K562 (cell line): ENCODE data around the gene RARG. TPM values are rescaled to one million over a fixed set of nuclear protein-coding genes. Genes with fewer than 3 reads are reported as not detected.

Source experiments
- ATAC-seq: fragments of 200-7000 bp; cut with Tn5 transposase; 3 replicates; pipeline ENCODE4 v1.9.1; 2020; ENCODE audit warnings: moderate library complexity
- BruUV-seq: library from RNA; stranded (reverse); fragments of 400-500 nt; replicated peaks from 2 replicates; lab custom pipeline; 2021; lab: Mats Ljungman, UMichigan
- CTCF ChIA-PET: fragments of 300-600 bp; formaldehyde crosslinking; extraction: SDS; loops from one replicate; lab custom pipeline; 2021; ENCODE audit warnings: low intra/inter-chr PET ratio; lab: Yijun Ruan, JAX
- POLR2A ChIA-PET: fragments of 300-600, 350-650 bp; sonication (Branson Sonifier 250); formaldehyde crosslinking; extraction: SDS; loops from one replicate; lab custom pipeline; 2021; ENCODE audit warnings: antibody characterized with exemption, inconsistent platforms; lab: Yijun Ruan, JAX
- DNase-seq, 4 experiments: peaks; one replicate each; pipeline versions ENCODE4 v3.0.0 to v3.0.0-alpha.2; 2011 to 2018; ENCODE audit warnings: low spot score in 3 of 4, mixed read lengths in 3 of 4; ENCODE audit errors: extremely low read depth in 1 of 4
- FAIRE-seq: peaks from 2 replicates; lab custom pipeline; 2011; peaks lifted over from hg19 to GRCh38; lab: Jason Lieb, UNC
- H2AFZ ChIP-seq: 2 replicates; pipeline ENCODE4 v1.6.0; 2011; ENCODE audit warnings: low read depth, low read length, control low read depth, inconsistent platforms
- H3K27ac ChIP-seq: fragments of 200-600 bp; 3 replicates; pipeline ENCODE4 v1.8.0; 2011; ENCODE audit warnings: low read depth, mild to moderate bottlenecking, control low read depth, inconsistent platforms, low read length, moderate library complexity, mixed read lengths; ENCODE audit errors: extremely low read depth
- H3K27me3 ChIP-seq, 2 experiments: fragments of 300-600 bp in 1 of 2; 2 replicates in 1 of 2; 3 replicates in 1 of 2; pipeline versions ENCODE4 v1.6.0 to v1.8.0; 2011; ENCODE audit warnings: inconsistent platforms in 2 of 2, low read length in 2 of 2, mild to moderate bottlenecking in 1 of 2, mixed read lengths in 1 of 2, moderate library complexity in 1 of 2; ENCODE audit not compliant: control insufficient read depth in 2 of 2, insufficient read depth in 2 of 2
- H3K36me3 ChIP-seq: fragments of 300-600 bp; 3 replicates; pipeline ENCODE4 v1.8.0; 2011; ENCODE audit warnings: mild to moderate bottlenecking, low read length, inconsistent platforms; ENCODE audit not compliant: control insufficient read depth, insufficient read depth
- H3K4me1 ChIP-seq, 2 experiments: fragments of 200-600 bp in 1 of 2; replicated peaks in 1 of 2; 2 replicates in 1 of 2; 3 replicates in 1 of 2; pipeline versions ENCODE4 v1.5.1 to v1.8.0; 2011; ENCODE audit warnings: inconsistent platforms in 2 of 2, low read length in 2 of 2, mild to moderate bottlenecking in 1 of 2, mixed read lengths in 1 of 2, moderate library complexity in 1 of 2; ENCODE audit not compliant: control insufficient read depth in 2 of 2, insufficient read depth in 2 of 2
- H3K4me2 ChIP-seq: 2 replicates; pipeline ENCODE4 v1.6.1; 2011; ENCODE audit warnings: low read length, control low read depth, inconsistent platforms, mixed read lengths; ENCODE audit not compliant: insufficient read depth
- H3K4me3 ChIP-seq: fragments of 200-600 bp; sonication (generic), shearing (Covaris generic); 2 replicates; pipeline ENCODE4 v1.5.1; 2016; ENCODE audit warnings: control low read depth, inconsistent platforms
- H3K79me2 ChIP-seq: fragments of 200-600 bp; 3 replicates; pipeline ENCODE4 v1.8.0; 2011; ENCODE audit warnings: low read length, inconsistent platforms; ENCODE audit not compliant: control insufficient read depth, insufficient read depth
- H3K9ac ChIP-seq, 2 experiments: 2 replicates each; pipeline versions ENCODE4 v1.6.0 to v1.6.1; 2011; ENCODE audit warnings: low read depth in 2 of 2, low read length in 2 of 2, control low read depth in 1 of 2, inconsistent platforms in 1 of 2, mild to moderate bottlenecking in 1 of 2, mixed read lengths in 1 of 2; ENCODE audit not compliant: insufficient read depth in 1 of 2
- H3K9me1 ChIP-seq: one replicate; pipeline ENCODE4 v1.6.0; 2011; ENCODE audit warnings: inconsistent platforms, mild to moderate bottlenecking, low read length, moderate library complexity; ENCODE audit not compliant: control insufficient read depth, insufficient read depth
- H3K9me3 ChIP-seq: replicated peaks from 2 replicates; pipeline ENCODE4 v1.5.1; 2011; ENCODE audit warnings: low read depth, low read length, inconsistent platforms; ENCODE audit not compliant: control insufficient read depth, insufficient read depth
- H4K20me1 ChIP-seq: replicated peaks from 2 replicates; pipeline ENCODE4 v1.6.1; 2011; ENCODE audit warnings: low read length, inconsistent platforms, mixed read lengths; ENCODE audit not compliant: control insufficient read depth, insufficient read depth
- KDM1A ChIP-seq, 2 experiments: fragments of 450-650 bp; IDR thresholded peaks; 2 replicates each; pipeline ENCODE4 v1.6.1; 2016; ENCODE audit warnings: mild to moderate bottlenecking in 2 of 2
- ZBTB40 ChIP-seq, 2 experiments: fragments of 450-650 bp in 1 of 2; sonication (generic) in 1 of 2; formaldehyde crosslinking in 1 of 2; IDR thresholded peaks; 2 replicates each; pipeline versions ENCODE4 v1.7.1 to v1.9.0; 2016 to 2022; ENCODE audit warnings: inconsistent platforms in 1 of 2, mild to moderate bottlenecking in 1 of 2, missing genetic modification reagents in 1 of 2
- WGBS: fragments of 100-300 bp; shearing (Covaris generic); methylation state at CpG from one replicate; pipeline ENCODE4 v1.1.6; 2016; ENCODE audit warnings: low coverage, mixed read lengths; ENCODE audit not compliant: insufficient coverage; ENCODE audit errors: missing lambda C conversion rate; 5-methylcytosine and 5-hydroxymethylcytosine counted together
- in situ Hi-C: fragments of 300-500 bp; cut with MboI; formaldehyde crosslinking; loops from 4 replicates; pipeline ENCODE4 v1.15.0; 2018; ENCODE audit warnings: inconsistent platforms, mixed read lengths
- intact Hi-C: fragments of 100-400 bp; cut with micrococcal nuclease; formaldehyde crosslinking; loops from 2 replicates; pipeline ENCODE4 v1.14.2; 2022
- polyA plus RNA-seq, 8 experiments: library from polyadenylated mRNA; depleted of rRNA in 4 of 8; stranded (reverse) in 5 of 8; unstranded in 3 of 8; fragments of >200 nt; fragmentation: Nextera tagmentation in 2 of 8; fragmentation: Illumina TruSeq in 1 of 8; extraction: Ambion mirVana in 2 of 8; extraction: Trizol in 1 of 8; gene quantifications; 2 replicates each; pipeline versions ENCODE4 v1.2.1 to v1.2.3, GENCODE V29; 2011 to 2014; ENCODE audit warnings: inconsistent platforms in 1 of 8, missing spikeins in 1 of 8
- total RNA-seq, 7 experiments: library from RNA; depleted of rRNA in 6 of 7; stranded (reverse); fragments of >200 nt in 6 of 7; fragmentation: Illumina TruSeq in 2 of 7; extraction: Trizol in 2 of 7; gene quantifications; 2 replicates each; pipeline versions ENCODE4 v1.2.1 to v1.2.3, GENCODE V29; 2011 to 2021; ENCODE audit warnings: low replicate concordance in 1 of 7

RARG gene
- total and polyA plus RNA-seq, 9 of the 15 experiments (the other 6 are each of a cell fraction or from before 2014, with no cell fraction given), result 0.18 to 7.6 (median 3.8) TPM

GRCh38 chr12:53224897-53225634 is 6.9 kb downstream of the RARG start:
- Histone ChIP-seq H3K27ac (no peak overlapping the region), H3K4me1 (peaks cover 31 to 51% of the 10 kb centered on the region in 2 experiments), H3K9me1 (no peaks in the 10 kb centered on the region), H3K9ac (peak overlapping the region in 1 of 2 experiments; percentile 59; a peak in 2 of 4 replicates), H3K36me3 (no peaks in the 10 kb centered on the region), H3K27me3 (no peaks in the 10 kb centered on the region), H3K79me2 (no peaks in the 10 kb centered on the region), H4K20me1 (no peaks in the 10 kb centered on the region; the same call in 1 of the 2 replicates), H3K4me3 (no peak overlapping the region), H2AFZ (0 out of 2 replicates have a peak overlapping the region, but pooled peaks have one; percentile 34), H3K4me2 (no peak overlapping the region), H3K9me3 (no peaks in the 10 kb centered on the region)
- no peak for DNase-seq
- ChIA-PET CTCF (interaction anchor here (1.1 kb wide), 1 partner anchor 10 kb away, joined by 3 read pairs; no protein-coding TSS in a partner anchor), POLR2A (interaction anchor here (0.6 kb wide), 1 partner anchor 73 kb away, joined by 3 read pairs; no protein-coding TSS in a partner anchor)
- FAIRE-seq, result no peak
- WGBS, result 61% methylated on average over 10 of the region's 10 CpGs
- in situ Hi-C loops (no loop called here), intact Hi-C loops (no loop called here)
- BruUV-seq, result no TSS peak
- no peak for TF ChIP-seq ZBTB40 (IDR thresholded peaks at IDR 0.05)
- no peak for TF ChIP-seq ZBTB40 (CRISPR knock-in tag; IDR thresholded peaks at IDR 0.05)
- no peak for TF ChIP-seq KDM1A (IDR thresholded peaks at IDR 0.05)
- no peak for ATAC-seq
